Lower leg skin (tissue), 3 donors: Measurements from ENCODE around the gene PLGLB1.
"Not testable (repeated sequence)": the region's sequence is repeated elsewhere in the genome, so short reads cannot be mapped to it uniquely, and the experiment has no call there.

Experiments used
- CTCF ChIP-seq, 3 donors: fragments of 450-650 bp; IDR thresholded peaks; one replicate each; pipeline ENCODE4 v1.5.1; 2016; ENCODE audit warnings: antibody characterized with exemption in 3 of 3, mild to moderate bottlenecking in 3 of 3, moderate library complexity in 2 of 3
- POLR2A ChIP-seq, 2 donors: fragments of 450-650 bp; IDR thresholded peaks; one replicate each; pipeline ENCODE4 v1.6.1; 2016 to 2017; ENCODE audit warnings: antibody characterized with exemption in 2 of 2, mild to moderate bottlenecking in 1 of 2, moderate library complexity in 1 of 2

GRCh38 chr2:87023988-87024615, 2.5 kb upstream of the PLGLB1 start:
- not testable (repeated sequence) for TF ChIP-seq CTCF, POLR2A (IDR thresholded peaks at IDR 0.05)
